HG02981 (cell line): Measurements from ENCODE around the gene DELE1.

Experiments used
- ATAC-seq: cut with Tn5 transposase; IDR thresholded peaks from one replicate; pipeline ENCODE4 v1.9.1; 2021; ENCODE audit warnings: mild to moderate bottlenecking, moderate library complexity; ENCODE audit not compliant: unreplicated experiment

DELE1 gene

DNA sequence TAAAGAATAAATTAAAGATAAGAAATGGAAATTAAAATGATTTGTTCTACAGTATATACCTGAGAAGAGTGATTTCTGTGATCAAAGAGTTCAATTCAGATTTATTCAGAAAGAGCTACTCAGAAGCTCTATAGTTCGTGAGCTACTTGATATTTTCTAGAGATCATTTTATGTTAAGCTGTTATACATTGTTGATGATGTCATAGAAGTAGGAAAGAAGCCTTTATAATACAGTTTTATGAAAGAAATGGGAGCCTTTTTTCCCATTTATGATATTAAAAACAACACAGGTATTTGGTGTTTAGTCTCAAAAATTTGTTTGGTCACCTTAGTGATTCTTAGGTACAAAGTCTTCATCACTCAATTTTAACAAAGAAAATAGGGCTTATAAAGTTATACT, 66.0 kb downstream of the DELE1 start:
- ATAC-seq: no peak
